Measurements from ENCODE around the gene BRICD5.

BRICD5 gene

DNA sequence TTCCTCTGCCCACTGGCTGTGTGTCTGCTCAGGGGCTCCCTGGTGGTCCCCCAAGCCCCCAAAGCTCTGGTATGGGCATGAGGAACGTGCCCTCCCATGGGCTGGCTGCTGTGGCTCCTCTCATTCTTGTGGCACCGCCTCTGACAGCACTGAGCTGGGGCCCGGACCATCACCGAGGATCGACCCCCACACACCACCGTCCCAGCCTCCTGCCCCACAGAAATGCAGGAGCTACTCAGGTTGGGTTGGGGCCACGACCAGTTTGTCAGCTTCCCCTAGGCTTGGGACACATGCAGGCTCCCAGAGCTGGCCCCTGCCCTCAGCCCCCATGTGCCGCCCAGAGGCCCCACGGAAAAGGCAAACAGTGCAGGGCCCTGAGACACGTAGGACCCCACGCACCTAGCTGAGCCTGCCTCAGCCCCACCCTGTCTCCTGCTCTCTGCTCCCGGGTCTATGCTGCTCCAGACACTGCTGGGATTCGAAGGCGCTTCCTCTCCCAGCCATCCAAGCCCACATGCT is 11.0 kb downstream of the BRICD5 start:
- no peak for DNase-seq (ENCODE audit: low read depth in 1 of 2, low spot score in 1 of 2)

GRCh38 chr16:2199095-2199494 is 11.6 kb downstream of the BRICD5 start:
- no peak for DNase-seq (ENCODE audit: low read depth in 1 of 2, low spot score in 1 of 2)

DNA sequence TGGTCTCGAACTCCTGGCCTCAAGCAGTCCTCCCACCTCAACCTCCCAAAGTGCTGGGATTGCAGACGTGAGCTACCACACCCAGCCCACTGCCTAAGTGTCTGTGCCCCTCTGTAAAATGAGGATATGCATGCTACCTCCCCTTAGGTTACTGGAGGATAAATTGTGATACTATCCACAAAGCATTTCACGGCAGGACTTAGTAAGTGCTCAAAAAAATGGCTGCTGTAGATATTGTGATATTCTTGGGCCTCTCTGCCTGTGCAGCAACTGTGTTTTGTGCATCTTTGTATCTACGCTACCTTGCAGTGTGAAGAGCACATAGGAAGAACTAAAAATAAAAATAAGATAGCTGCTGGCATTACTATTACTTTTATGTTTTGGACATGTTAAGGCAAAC is 12.4 kb downstream of the BRICD5 start:
- DNase-seq (ENCODE audit: low read depth in 1 of 2, low spot score in 1 of 2), result no peak

DNA sequence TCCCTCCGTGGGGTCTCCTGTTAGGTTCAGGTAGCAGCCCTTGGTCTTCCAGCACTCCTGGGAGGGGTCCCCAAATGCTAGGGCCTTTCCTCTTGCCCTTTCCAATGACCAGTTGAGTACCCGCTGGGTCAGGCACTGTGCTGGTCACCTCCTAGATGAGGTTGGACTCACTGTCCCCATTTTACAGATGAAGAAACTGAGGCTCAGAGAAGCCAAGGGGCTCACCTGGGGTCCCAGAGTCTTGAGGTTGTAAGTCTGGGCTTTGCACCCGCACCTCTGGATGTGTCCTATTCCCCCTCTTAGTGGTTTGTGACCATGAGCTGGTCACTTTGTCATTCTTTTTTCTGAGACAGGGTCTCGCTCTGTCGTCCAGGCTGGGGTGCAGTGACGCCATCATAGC is 12.9 kb downstream of the BRICD5 start:
- no peak for DNase-seq (ENCODE audit: low read depth in 1 of 2, low spot score in 1 of 2)

- no peak for DNase-seq (ENCODE audit: low read depth in 1 of 2, low spot score in 1 of 2)
Observed at GRCh38 chr16:2196981-2197511, 13.6 kb downstream of the BRICD5 start.

- no peak for DNase-seq (ENCODE audit: low read depth in 1 of 2, low spot score in 1 of 2)
Observed at GRCh38 chr16:2196162-2196980, 14.3 kb downstream of the BRICD5 start, which contains the start of gene CASKIN1. CASKIN1 (minus strand) TSS chr16:2196605; CDS start chr16:2196432, 173 bp downstream.

DNA sequence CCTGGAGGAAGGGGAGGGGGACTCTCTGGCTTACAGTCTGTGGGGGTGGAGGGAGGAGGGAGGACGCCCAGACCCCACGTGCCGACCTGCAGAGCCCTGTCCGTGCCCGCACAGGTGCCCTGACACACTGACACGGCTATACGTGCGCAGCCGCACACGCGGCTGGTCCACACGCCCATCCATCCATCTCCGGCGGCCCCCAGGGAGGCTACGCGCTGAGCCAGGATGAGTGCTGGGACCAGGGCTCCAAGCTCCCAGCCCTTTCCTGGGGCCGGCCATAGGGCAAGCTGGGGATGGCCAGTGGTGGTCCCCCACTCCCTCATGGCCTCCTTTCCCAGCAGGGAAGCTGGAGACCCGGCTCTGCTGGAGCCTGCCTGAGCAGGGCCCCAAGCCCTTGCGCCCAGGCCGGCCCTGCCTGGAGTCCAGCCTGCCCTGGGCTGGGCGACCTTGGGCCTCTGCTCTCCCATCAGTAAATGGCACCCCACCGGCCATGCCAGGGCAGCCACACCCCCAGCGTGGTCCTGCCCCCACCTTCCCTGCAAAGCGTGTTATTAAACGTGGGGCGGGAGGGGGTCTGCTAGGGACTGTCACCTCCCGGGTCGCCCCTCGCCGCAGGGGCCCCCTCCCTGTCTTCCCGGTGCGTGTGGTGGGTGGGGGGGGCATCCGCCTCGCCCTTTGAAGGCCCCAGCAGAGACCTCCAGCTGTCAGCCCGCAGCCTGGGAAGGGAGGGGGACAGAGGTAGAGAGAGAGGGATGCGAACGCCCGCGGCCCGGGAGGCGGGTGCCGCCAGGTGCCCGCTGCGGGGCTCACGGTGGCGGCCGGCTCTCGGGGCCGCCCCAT is 15.1 kb downstream of the BRICD5 start:
- no peak for DNase-seq (ENCODE audit: low read depth in 1 of 2, low spot score in 1 of 2)

GRCh38 chr16:2194852-2195321 is 15.8 kb downstream of the BRICD5 start:
- DNase-seq (ENCODE audit: low read depth in 1 of 2, low spot score in 1 of 2), result no peak

DNA sequence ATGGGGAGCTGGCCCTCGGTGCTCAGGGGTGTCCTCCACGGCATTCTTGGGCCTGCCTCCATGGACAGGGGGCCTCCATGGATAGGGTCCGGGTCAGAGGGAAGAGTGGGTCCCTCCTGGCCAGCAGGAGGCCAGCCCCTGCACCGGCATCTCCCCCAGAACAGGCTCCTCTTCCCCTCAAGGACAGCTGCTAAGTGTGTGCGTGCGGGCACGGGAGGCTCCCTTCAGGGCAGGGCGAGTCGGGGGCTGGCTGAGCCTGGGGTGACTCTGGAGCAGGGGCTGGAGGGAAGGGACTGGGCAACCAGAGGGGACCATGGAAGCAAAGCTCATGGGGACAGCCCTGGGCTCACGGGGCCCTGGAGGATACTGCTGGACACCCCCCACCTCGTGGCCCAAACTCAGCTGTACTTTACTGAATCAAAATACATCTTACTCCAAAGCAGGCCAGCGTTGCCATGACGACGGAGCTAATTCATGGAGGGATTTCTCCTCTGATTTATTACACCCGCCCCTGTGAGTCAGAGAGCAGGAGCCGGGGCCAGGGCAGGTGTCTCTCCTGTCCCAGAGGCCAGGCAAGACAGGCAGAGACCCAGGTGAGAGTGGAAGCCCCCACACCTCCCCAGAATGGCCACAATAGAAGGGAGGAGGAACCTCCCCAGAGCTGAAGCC is 16.4 kb downstream of the BRICD5 start:
- no peak for DNase-seq (ENCODE audit: low read depth in 1 of 2, low spot score in 1 of 2)

DNA sequence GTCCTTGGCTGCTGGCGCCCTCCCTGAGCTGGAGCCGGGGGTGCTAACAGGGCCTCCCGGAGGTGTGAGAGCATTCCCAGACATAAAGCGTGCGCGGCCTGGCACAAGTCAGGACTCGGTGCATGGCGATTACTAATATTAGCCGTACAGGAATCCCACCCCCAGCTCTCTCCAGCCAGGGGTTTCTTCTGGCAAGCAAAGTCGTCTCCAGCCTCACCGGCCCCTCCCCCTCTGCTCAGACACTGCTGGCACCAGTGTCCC is 19.3 kb downstream of the BRICD5 start:
- DNase-seq (ENCODE audit: low read depth in 1 of 2, low spot score in 1 of 2), result no peak

- no peak for DNase-seq (ENCODE audit: low read depth in 1 of 2, low spot score in 1 of 2)
Observed at GRCh38 chr16:2190659-2191445, 19.8 kb downstream of the BRICD5 start.

DNA sequence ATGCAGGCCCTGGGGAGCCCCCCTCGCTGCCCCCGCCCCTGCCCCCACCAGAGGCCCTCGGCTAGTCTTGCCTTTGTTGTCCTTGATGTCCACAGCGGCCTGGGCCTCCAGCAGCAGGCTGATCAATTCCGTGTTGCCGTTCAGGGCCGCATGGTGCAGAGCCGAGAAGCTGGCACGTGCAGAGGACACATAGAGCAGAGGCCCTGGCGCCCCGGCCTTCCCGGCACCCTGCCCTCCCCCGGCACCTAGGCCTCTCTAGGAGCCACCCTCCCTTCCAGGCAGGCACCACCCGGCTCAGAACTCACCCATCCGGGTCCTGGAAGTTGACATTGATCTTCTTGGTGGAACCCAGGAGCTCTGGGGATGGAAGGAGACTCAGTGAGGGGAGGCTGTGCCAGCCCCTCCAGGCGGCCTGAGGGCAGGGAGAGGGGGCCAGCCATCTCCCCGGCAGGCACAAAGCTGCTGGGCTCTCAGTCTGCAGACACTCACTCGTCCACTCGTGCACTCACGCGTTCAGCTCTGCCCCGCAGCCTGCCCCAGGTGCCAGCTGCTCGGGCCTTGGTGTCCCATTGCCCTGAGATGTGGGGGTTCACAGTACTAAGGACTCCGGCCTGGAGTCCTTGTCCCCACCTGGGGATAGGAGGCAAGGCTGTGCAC is 20.5 kb downstream of the BRICD5 start:
- no peak for DNase-seq (ENCODE audit: low read depth in 1 of 2, low spot score in 1 of 2)

GRCh38 chr16:2189252-2189893 is 21.3 kb downstream of the BRICD5 start:
- no peak for DNase-seq (ENCODE audit: low read depth in 1 of 2, low spot score in 1 of 2)

DNA sequence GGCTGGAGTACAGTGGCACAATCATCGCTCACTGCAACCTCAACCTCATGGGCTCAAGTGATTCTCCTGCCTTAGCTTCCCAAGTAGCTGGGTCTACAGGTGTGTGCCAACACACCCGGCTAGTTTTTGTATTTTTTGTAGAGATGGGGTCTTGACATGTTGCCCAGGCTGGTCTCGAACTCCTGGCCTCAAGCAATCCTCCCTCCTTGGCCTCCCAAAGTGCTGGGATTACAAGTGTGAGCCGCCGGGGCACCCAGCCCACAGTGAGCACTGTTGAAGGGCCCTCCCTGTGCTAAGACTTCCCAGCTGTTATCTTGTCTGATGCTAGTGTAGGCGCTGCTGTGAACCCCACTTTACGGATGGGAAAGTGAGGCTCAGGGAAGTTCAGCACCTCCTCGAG is 22.3 kb downstream of the BRICD5 start:
- no peak for DNase-seq (ENCODE audit: low read depth in 1 of 2, low spot score in 1 of 2)

- no peak for DNase-seq (ENCODE audit: low read depth in 1 of 2, low spot score in 1 of 2)
Observed at GRCh38 chr16:2187212-2187611, 23.5 kb downstream of the BRICD5 start.

GRCh38 chr16:2186505-2186904 is 24.2 kb downstream of the BRICD5 start:
- no peak for DNase-seq (ENCODE audit: low read depth in 1 of 2, low spot score in 1 of 2)

DNA sequence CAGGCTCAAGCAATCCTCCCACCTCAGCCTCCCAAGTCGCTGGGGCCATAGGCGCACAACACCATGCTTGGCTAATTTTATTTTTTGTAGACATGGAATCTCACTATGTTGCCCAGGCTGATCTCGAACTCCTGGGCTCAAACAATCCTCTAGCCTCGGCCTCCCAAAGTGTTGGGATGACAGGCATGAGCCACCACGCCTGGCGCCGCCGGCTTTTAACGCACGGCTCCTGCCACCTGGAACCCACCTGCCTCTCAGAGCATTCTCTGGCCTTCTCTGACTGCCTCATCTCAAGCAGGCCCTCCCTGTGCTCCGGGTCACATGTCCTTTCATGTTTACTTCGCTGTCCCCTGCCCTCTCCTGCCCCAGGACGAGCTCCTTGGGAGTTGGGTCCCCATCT is 24.6 kb downstream of the BRICD5 start:
- no peak for DNase-seq (ENCODE audit: low read depth in 1 of 2, low spot score in 1 of 2)

DNA sequence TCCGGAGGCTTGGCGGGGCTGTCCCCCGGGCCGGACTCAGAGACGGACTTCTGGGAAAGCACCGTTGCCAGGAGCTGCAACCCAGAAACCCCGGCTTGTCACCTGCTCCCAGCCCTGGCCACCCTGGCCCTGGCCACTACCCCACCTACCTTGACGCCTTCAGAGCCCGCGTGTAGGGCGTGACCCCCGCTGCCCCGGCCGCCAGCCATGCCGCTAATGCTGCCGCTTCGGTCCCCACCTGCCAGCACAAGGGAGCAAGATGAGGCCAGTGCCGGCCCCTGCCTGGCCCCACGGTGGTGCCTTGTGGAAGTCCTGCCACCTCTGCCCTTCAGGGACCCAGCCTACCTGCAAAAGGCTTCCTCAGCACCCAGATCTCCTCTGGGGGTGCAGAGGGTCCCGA is 25.7 kb downstream of the BRICD5 start:
- DNase-seq (ENCODE audit: low read depth in 1 of 2, low spot score in 1 of 2), result no peak

GRCh38 chr16:2184346-2184745 is 26.3 kb downstream of the BRICD5 start:
- no peak for DNase-seq (ENCODE audit: low read depth in 1 of 2, low spot score in 1 of 2)

DNA sequence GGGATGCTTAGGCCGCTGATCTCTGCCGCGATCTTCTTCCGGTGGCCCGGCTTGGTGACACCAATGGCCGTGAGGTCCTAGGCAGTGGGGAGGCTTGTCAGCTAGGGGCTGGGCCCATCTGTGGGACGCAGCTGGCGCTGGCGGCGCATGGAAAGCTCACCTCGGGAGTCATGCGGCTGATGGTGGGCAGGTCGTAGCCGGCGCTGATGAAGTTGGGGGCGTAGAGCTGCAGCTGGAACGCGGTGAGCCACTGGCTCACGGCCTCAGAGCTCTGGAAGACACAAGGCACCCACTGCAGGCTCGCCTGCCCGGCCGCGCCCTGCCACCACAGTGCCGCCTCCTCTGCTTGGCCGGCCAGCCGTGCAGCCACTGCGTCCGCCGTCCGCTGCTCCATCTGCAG is 27.0 kb downstream of the BRICD5 start:
- DNase-seq (ENCODE audit: low read depth in 1 of 2, low spot score in 1 of 2), result no peak
